Trophoblast cell (in vitro differentiated cells and primary cell): ENCODE results near the gene C1QTNF3.

Experiments
- DNase-seq, 2 donors: peaks; one replicate each; pipeline ENCODE4 v3.0.0-alpha.2; 2016
- H2AFZ ChIP-seq: 2 replicates; pipeline ENCODE4 v1.6.1; 2013; ENCODE audit warnings: low read length, moderate library complexity, mild to moderate bottlenecking; ENCODE audit not compliant: insufficient read depth, poor library complexity
- H2AK5ac ChIP-seq: 2 replicates; pipeline ENCODE4 v1.6.1; 2013; ENCODE audit warnings: mild to moderate bottlenecking, low read length
- H2BK120ac ChIP-seq: 2 replicates; pipeline ENCODE4 v1.6.1; 2013; ENCODE audit warnings: low read length, mild to moderate bottlenecking, moderate library complexity; ENCODE audit not compliant: insufficient read depth, poor library complexity
- H2BK12ac ChIP-seq: 2 replicates; pipeline ENCODE4 v1.6.1; 2013; ENCODE audit warnings: mild to moderate bottlenecking, low read length, moderate library complexity
- H2BK5ac ChIP-seq: 2 replicates; pipeline ENCODE4 v1.6.1; 2013; ENCODE audit warnings: low read length, low read depth, moderate library complexity, mild to moderate bottlenecking; ENCODE audit not compliant: poor library complexity
- H3K14ac ChIP-seq: 2 replicates; pipeline ENCODE4 v1.6.1; 2013; ENCODE audit warnings: mild to moderate bottlenecking, low read length
- H3K18ac ChIP-seq: 2 replicates; pipeline ENCODE4 v1.6.1; 2013; ENCODE audit warnings: mild to moderate bottlenecking, low read length
- H3K23ac ChIP-seq: 2 replicates; pipeline ENCODE4 v1.6.1; 2013; ENCODE audit warnings: low read length
- H3K27ac ChIP-seq: 2 replicates; pipeline ENCODE4 v1.5.1; 2013; ENCODE audit warnings: low read depth, mild to moderate bottlenecking, inconsistent platforms, low read length, moderate library complexity
- H3K27me3 ChIP-seq: 2 replicates; pipeline ENCODE4 v1.6.1; 2013; ENCODE audit warnings: inconsistent platforms, mild to moderate bottlenecking, low read length, moderate library complexity; ENCODE audit not compliant: insufficient read depth
- H3K36me3 ChIP-seq, 2 experiments: 1 replicate in 1 of 2; 2 replicates in 1 of 2; pipeline ENCODE4 v1.6.1; 2013; ENCODE audit warnings: low read length in 2 of 2, mild to moderate bottlenecking in 2 of 2, moderate library complexity in 1 of 2; ENCODE audit not compliant: insufficient read depth in 2 of 2, control insufficient read depth in 1 of 2
- H3K4ac ChIP-seq: 2 replicates; pipeline ENCODE4 v1.6.1; 2013; ENCODE audit warnings: low read depth, mild to moderate bottlenecking, low read length, moderate library complexity
- H3K4me1 ChIP-seq, 2 experiments: 1 replicate in 1 of 2; 2 replicates in 1 of 2; pipeline ENCODE4 v1.6.1; 2013; ENCODE audit warnings: low read length in 2 of 2, mild to moderate bottlenecking in 2 of 2, moderate library complexity in 1 of 2; ENCODE audit not compliant: insufficient read depth in 2 of 2, control insufficient read depth in 1 of 2
- H3K4me2 ChIP-seq: 2 replicates; pipeline ENCODE4 v1.6.1; 2013; ENCODE audit warnings: inconsistent platforms, mild to moderate bottlenecking, low read length, moderate library complexity
- H3K4me3 ChIP-seq: 2 replicates; pipeline ENCODE4 v1.5.1; 2013; ENCODE audit warnings: mild to moderate bottlenecking, low read depth, low read length, inconsistent platforms
- H3K79me1 ChIP-seq: one replicate; pipeline ENCODE4 v1.6.1; 2013; ENCODE audit warnings: low read length
- H3K79me2 ChIP-seq: 2 replicates; pipeline ENCODE4 v1.6.1; 2013; ENCODE audit warnings: low read length, mild to moderate bottlenecking; ENCODE audit not compliant: control insufficient read depth, insufficient read depth, poor library complexity
- H3K9ac ChIP-seq: 2 replicates; pipeline ENCODE4 v1.6.1; 2013; ENCODE audit warnings: mild to moderate bottlenecking, low read length
- H3K9me3 ChIP-seq: 2 replicates; pipeline ENCODE4 v1.6.1; 2013; ENCODE audit warnings: low read depth, mild to moderate bottlenecking, control low read depth, inconsistent platforms, low read length; ENCODE audit not compliant: insufficient read depth
- H4K12ac ChIP-seq: 2 replicates; pipeline ENCODE4 v1.6.1; 2013; ENCODE audit warnings: low read depth, mild to moderate bottlenecking, low read length, moderate library complexity
- H4K8ac ChIP-seq: 2 replicates; pipeline ENCODE4 v1.6.1; 2013; ENCODE audit warnings: low read depth, mild to moderate bottlenecking, low read length, moderate library complexity
- H4K91ac ChIP-seq: one replicate; pipeline ENCODE4 v1.6.1; 2013; ENCODE audit warnings: low read depth, mild to moderate bottlenecking, low read length, moderate library complexity
- WGBS: extraction: QIAGEN DNeasy Blood & Tissue Kit; methylation state at CpG from one replicate; pipeline ENCODE4 v1.1.7; 2013; ENCODE audit warnings: missing lambda C conversion rate; ENCODE audit not compliant: insufficient read length, insufficient coverage; ENCODE audit errors: extremely low coverage; 5-methylcytosine and 5-hydroxymethylcytosine counted together

Gene C1QTNF3

DNA sequence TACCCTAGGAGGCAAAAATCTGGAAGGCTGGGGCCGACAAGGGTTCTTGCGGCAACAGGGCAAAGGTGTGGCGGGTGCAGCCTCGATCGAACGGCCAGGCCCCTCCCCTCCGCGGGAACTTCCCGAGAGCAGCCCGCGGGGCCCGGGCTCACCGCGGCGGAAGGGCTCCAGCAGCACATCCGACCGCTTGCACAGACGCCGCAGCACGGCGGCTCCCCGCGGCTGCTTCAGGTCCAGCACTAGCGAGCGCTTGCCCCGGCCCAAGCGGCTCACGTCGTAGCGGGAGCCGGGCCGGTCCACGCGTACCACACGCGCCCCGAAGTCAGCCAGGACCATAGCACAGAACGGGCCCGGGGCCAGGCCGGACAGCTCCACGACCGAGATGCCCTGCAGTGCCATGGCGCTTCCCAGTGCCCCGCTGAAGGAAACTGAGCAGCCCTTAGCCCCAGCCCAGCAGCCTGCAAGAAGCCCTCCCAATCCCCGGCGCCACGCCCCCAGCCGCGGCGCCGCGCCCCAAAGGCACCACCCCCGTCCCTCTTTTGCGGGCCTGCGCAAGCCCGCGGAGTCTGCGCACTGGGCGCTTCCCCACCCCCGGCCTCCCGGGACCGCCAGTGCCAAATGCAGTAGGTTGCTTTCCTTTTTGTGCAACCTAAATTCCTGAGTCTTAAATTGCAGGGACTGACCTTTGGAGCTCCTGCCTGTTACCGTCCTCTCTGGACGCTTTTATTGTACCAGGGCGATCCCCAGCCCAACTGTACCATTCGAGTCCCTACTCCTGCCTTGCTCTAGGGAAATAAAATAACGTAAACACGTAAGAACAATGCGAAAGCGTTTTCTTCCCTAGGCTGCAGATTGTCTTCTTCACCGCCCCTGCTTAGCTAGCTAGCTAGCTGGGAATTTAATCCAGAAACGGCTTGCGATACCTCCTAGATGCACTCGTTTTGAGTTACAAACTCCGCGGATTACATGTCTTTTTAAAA, 35.1 kb downstream of the C1QTNF3 start, which contains the start of gene AMACR:
Gene AMACR (minus strand): TSS at position 430 of the 980 bp plus-strand sequence. CDS start 31 bp downstream, at position 399.
- no peaks in the 10 kb centered on the region for H3K27me3 ChIP-seq
- H3K14ac ChIP-seq = peak within 1 kb of the TSS; percentile 90
- H3K4ac ChIP-seq = peak within 1 kb of the TSS; percentile 64
- H3K36me3 ChIP-seq = peaks cover 0 to 6% of the 10 kb centered on the region in 2 experiments
- H3K79me1 ChIP-seq = peaks cover 8% of the 10 kb centered on the region
- no peak within 1 kb of the TSS for H2AK5ac ChIP-seq
- peak within 1 kb of the TSS; percentile 65 for H2BK120ac ChIP-seq
- WGBS = no CpG with 5 or more reads among the region's 76 CpGs
- peak within 1 kb of the TSS; percentile 85 for H3K18ac ChIP-seq
- H2BK12ac ChIP-seq = no peak within 1 kb of the TSS
- no peaks in the 10 kb centered on the region for H3K9me3 ChIP-seq
- peak within 1 kb of the TSS; percentile 95 for H3K4me3 ChIP-seq
- peak within 1 kb of the TSS; percentile 93 for H4K8ac ChIP-seq
- no peak within 1 kb of the TSS for H3K23ac ChIP-seq
- H2AFZ ChIP-seq = peak within 1 kb of the TSS; percentile 76
- H4K12ac ChIP-seq = peak within 1 kb of the TSS; percentile 90
- peak; percentile 90 to 95 for DNase-seq
- peak within 1 kb of the TSS; percentile 82 for H4K91ac ChIP-seq
- H3K4me2 ChIP-seq = peak within 1 kb of the TSS; percentile 96
- peaks cover 6% of the 10 kb centered on the region for H3K79me2 ChIP-seq
- H3K27ac ChIP-seq = peak within 1 kb of the TSS; percentile 99
- peak within 1 kb of the TSS; percentile 66 for H2BK5ac ChIP-seq
- peaks cover 4 to 5% of the 10 kb centered on the region in 2 experiments for H3K4me1 ChIP-seq
- peak within 1 kb of the TSS; percentile 96 for H3K9ac ChIP-seq

DNA sequence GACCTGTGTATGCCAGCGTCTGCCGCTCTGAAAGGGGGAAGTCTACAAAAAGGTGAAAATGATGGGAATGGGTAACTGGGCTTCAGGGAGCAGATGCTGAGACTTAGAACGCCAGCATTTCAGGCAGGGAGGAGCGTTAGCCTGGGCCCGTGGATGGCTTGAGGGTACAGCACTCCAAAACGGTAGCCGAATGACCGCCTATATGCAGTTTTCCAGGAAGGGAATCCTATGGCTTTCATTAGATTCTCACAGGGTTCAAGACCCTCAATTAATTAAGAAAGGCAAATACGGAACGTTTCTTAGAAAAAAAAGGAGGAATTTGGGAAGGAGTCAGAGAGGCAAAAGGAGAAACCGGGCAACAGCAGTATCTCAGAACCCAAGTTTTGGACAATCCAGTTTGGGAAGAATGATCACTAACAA, 35.8 kb downstream of the C1QTNF3 start:
- Histone ChIP-seq H4K8ac (peak overlapping the region; percentile 93), H4K12ac (peak overlapping the region; percentile 90), H3K79me1 (peaks cover 8% of the 10 kb centered on the region), H2AFZ (peak overlapping the region; percentile 76), H2BK12ac (no peak overlapping the region), H3K36me3 (peaks cover 0 to 8% of the 10 kb centered on the region in 2 experiments), H3K14ac (peak overlapping the region; percentile 90), H3K23ac (no peak overlapping the region), H3K4ac (peak overlapping the region; percentile 64), H2BK5ac (peak overlapping the region; percentile 66), H3K9ac (peak overlapping the region; percentile 96), H4K91ac (peak overlapping the region; percentile 82), H3K4me3 (peak overlapping the region; percentile 95), H3K27ac (peak overlapping the region; percentile 99), H3K18ac (peak overlapping the region; percentile 85), H3K4me2 (peak overlapping the region; percentile 96), H2BK120ac (peak overlapping the region; percentile 65), H3K9me3 (no peaks in the 10 kb centered on the region), H3K27me3 (no peaks in the 10 kb centered on the region), H2AK5ac (no peak overlapping the region), H3K4me1 (peaks cover 4 to 5% of the 10 kb centered on the region in 2 experiments), H3K79me2 (peaks cover 6% of the 10 kb centered on the region)
- no CpG with 5 or more reads among the region's 11 CpGs for WGBS
- DNase-seq = peak in 1 of 2 donors; percentile 21

DNA sequence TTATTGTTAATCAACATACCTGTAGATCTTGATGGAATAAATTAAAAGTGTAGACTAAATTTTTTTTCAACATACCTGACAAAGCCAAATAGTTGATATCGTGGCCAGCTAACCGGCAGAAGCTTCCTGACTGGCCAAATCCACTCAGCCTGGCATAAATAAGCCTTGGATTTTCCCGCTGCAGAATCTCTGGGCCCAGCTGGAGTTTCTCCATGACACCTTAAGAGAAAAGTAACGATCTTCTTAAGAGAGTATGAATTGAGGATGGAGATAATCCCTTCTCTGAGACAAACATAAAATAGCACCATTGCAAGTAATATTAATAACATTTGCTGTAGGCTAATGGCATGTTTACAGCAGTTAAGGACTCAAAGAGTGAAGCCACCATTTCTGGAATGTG, 37.3 kb downstream of the C1QTNF3 start:
- Histone ChIP-seq H4K8ac (no peak overlapping the region), H2BK12ac (no peak overlapping the region), H3K14ac (no peak overlapping the region), H3K79me2 (peaks cover 6% of the 10 kb centered on the region), H3K4me3 (no peak overlapping the region), H2BK5ac (no peak overlapping the region), H3K27me3 (no peaks in the 10 kb centered on the region), H4K12ac (no peak overlapping the region), H2AK5ac (no peak overlapping the region), H3K4me2 (no peak overlapping the region), H3K9ac (no peak overlapping the region), H3K18ac (no peak overlapping the region), H4K91ac (no peak overlapping the region), H3K4me1 (peaks cover 4 to 5% of the 10 kb centered on the region in 2 experiments), H3K79me1 (peaks cover 8% of the 10 kb centered on the region), H3K4ac (no peak overlapping the region), H2AFZ (no peak overlapping the region), H3K23ac (no peak overlapping the region), H2BK120ac (no peak overlapping the region), H3K9me3 (no peaks in the 10 kb centered on the region), H3K27ac (no peak overlapping the region), H3K36me3 (peaks cover 0 to 8% of the 10 kb centered on the region in 2 experiments)
- no peak for DNase-seq
- WGBS = no CpG with 5 or more reads among the region's 4 CpGs

DNA sequence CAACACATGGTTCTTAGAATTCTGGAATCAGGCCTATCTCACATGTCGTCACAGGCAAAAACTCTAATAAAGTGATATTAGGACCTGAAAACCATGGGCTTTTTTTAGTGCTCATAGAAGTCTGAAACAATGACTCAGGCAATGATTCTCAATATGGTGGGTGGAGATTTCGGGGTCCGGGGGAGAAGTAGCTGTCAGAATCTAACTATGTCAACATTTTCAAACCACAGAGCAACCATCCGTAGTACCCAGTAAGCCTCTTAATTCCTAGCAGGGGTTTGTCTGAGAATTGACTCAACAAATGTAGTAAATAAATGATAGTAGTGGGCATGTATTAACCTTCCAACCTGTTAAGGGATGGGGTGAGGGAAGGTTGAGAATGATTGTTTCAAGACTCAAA, 37.8 kb downstream of the C1QTNF3 start:
- Histone ChIP-seq H3K79me1 (peaks cover 8% of the 10 kb centered on the region), H2AK5ac (no peak overlapping the region), H2BK120ac (no peak overlapping the region), H2BK5ac (no peak overlapping the region), H3K4me3 (no peak overlapping the region), H4K8ac (no peak overlapping the region), H4K91ac (no peak overlapping the region), H3K23ac (no peak overlapping the region), H3K4me1 (peaks cover 4 to 5% of the 10 kb centered on the region in 2 experiments), H2AFZ (no peak overlapping the region), H3K9me3 (no peaks in the 10 kb centered on the region), H3K27ac (no peak overlapping the region), H3K36me3 (peaks cover 0 to 8% of the 10 kb centered on the region in 2 experiments), H3K9ac (no peak overlapping the region), H3K79me2 (peaks cover 6% of the 10 kb centered on the region), H3K4ac (no peak overlapping the region), H3K27me3 (no peaks in the 10 kb centered on the region), H2BK12ac (no peak overlapping the region), H4K12ac (no peak overlapping the region), H3K18ac (no peak overlapping the region), H3K4me2 (no peak overlapping the region), H3K14ac (no peak overlapping the region)
- DNase-seq = no peak
- WGBS = no CpG with 5 or more reads among the region's 4 CpGs
